Measurements from ENCODE around the gene OLA1.

The OLA1 gene

GRCh38 chr2:174138161-174138560 lies 110.2 kb downstream of the OLA1 start:
- DNase-seq = no peak
- H3K4me3 ChIP-seq (ENCODE audit: low read depth, low read length) = no peak overlapping the region
- H3K36me3 ChIP-seq = peaks cover 30% of the 10 kb centered on the region
- peak; percentile 56 for TF ChIP-seq CTCF (IDR thresholded peaks at IDR 0.05; ENCODE audit: low read depth, low read length)
- no peaks in the 10 kb centered on the region for H3K9me3 ChIP-seq (ENCODE audit: severe bottlenecking)
- H3K27ac ChIP-seq = no peak overlapping the region
- H3K27me3 ChIP-seq (ENCODE audit: insufficient read depth, low read depth, severe bottlenecking) = no peaks in the 10 kb centered on the region

DNA sequence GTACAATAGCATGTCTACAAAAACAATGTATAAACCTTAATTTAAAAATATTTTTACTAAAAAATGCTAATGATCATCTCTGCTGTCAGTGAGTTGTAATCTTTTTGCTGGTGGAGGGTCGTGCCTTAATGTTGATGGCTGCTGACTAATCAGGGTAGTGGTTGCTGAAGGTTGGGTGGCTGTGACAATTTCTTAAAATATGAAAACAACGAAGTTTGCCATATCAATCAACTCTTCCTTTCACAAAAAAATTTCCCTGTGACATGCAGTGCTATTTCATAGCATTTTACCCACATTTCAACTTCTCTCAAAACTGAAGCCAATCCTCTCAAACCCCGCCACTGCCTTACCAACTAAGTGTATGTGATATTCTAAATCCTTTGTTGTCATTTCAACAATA lies 112.4 kb downstream of the OLA1 start:
- no peak overlapping the region for H3K4me3 ChIP-seq (ENCODE audit: low read depth, low read length)
- H3K27ac ChIP-seq = no peak overlapping the region
- H3K27me3 ChIP-seq (ENCODE audit: insufficient read depth, low read depth, severe bottlenecking) = no peaks in the 10 kb centered on the region
- no peaks in the 10 kb centered on the region for H3K9me3 ChIP-seq (ENCODE audit: severe bottlenecking)
- peaks cover 28% of the 10 kb centered on the region for H3K36me3 ChIP-seq
- TF ChIP-seq CTCF (IDR thresholded peaks at IDR 0.05; ENCODE audit: low read depth, low read length) = no peak
- DNase-seq = no peak

- H3K9me3 ChIP-seq (ENCODE audit: severe bottlenecking) = no peaks in the 10 kb centered on the region
- no peak overlapping the region for H3K4me3 ChIP-seq (ENCODE audit: low read depth, low read length)
- TF ChIP-seq CTCF (IDR thresholded peaks at IDR 0.05; ENCODE audit: low read depth, low read length) = no peak
- H3K27ac ChIP-seq = no peak overlapping the region
- H3K36me3 ChIP-seq = peaks cover 8% of the 10 kb centered on the region
- H3K27me3 ChIP-seq (ENCODE audit: insufficient read depth, low read depth, severe bottlenecking) = no peaks in the 10 kb centered on the region
- peak; percentile 13 for DNase-seq
These were observed 123.2 kb downstream of the OLA1 start for GRCh38 chr2:174125090-174125489.

- Histone ChIP-seq H3K36me3 (peaks cover 8% of the 10 kb centered on the region), H3K27ac (no peak overlapping the region), H3K9me3 (ENCODE audit: severe bottlenecking) (no peaks in the 10 kb centered on the region), H3K27me3 (ENCODE audit: insufficient read depth, low read depth, severe bottlenecking) (no peaks in the 10 kb centered on the region), H3K4me3 (ENCODE audit: low read depth, low read length) (no peak overlapping the region)
- no peak for DNase-seq
- no peak for TF ChIP-seq CTCF (IDR thresholded peaks at IDR 0.05; ENCODE audit: low read depth, low read length)
These were observed 124.2 kb downstream of the OLA1 start for GRCh38 chr2:174124181-174124580.

DNA sequence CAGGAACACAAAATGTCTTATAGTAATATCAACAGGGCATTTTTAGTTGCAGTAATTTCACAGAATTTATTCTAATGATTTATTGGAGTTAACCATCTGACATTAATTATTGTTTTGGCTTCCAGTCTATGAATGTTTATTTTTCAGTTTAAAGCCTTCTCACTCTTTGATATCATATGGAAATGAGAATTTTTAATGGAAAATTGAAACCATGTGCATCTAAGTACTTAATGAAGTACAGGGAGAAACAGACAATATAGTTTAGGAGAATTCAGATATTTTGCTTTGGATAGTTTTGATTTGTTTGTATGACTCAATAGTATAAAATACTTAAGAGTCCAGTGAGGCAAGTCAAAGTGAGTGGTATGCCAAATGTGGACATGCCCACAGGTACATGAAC lies 126.1 kb downstream of the OLA1 start:
- Histone ChIP-seq H3K4me3 (ENCODE audit: low read depth, low read length) (no peak overlapping the region), H3K27me3 (ENCODE audit: insufficient read depth, low read depth, severe bottlenecking) (no peaks in the 10 kb centered on the region), H3K27ac (no peak overlapping the region), H3K9me3 (ENCODE audit: severe bottlenecking) (no peaks in the 10 kb centered on the region), H3K36me3 (peaks cover 5% of the 10 kb centered on the region)
- no peak for DNase-seq
- no peak for TF ChIP-seq CTCF (IDR thresholded peaks at IDR 0.05; ENCODE audit: low read depth, low read length)

DNA sequence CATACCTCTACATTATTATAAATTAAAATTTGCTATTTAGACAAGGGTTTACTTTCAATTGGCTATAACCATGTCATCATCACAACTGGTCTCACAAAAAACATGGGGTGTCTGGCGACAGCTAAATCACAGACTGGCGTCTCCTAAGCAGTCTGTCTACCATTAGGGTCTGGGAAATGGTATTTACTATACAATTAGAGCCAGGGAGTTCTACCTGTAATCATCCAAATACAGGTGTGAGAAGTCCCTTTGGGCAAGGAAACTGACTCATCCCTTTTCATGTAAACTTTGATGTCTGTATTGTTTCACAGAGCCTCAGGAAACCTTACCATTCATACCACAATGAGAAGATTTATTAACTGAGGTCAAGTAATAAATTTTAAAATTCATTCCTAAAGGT lies 126.7 kb downstream of the OLA1 start:
- no peaks in the 10 kb centered on the region for H3K27me3 ChIP-seq (ENCODE audit: insufficient read depth, low read depth, severe bottlenecking)
- no peaks in the 10 kb centered on the region for H3K9me3 ChIP-seq (ENCODE audit: severe bottlenecking)
- H3K4me3 ChIP-seq (ENCODE audit: low read depth, low read length) = no peak overlapping the region
- peaks cover 5% of the 10 kb centered on the region for H3K36me3 ChIP-seq
- no peak for TF ChIP-seq CTCF (IDR thresholded peaks at IDR 0.05; ENCODE audit: low read depth, low read length)
- H3K27ac ChIP-seq = no peak overlapping the region
- no peak for DNase-seq

All from WERI-Rb-1 (cell line).